Ishikawa (cell line): ENCODE results near the gene SLC15A3.

Source experiments
- CEBPB ChIP-seq: IDR thresholded peaks from 2 replicates; pipeline ENCODE4 v1.6.1; 2012
- CREB1 ChIP-seq: IDR thresholded peaks from 2 replicates; pipeline ENCODE4 v1.6.1; 2012; ENCODE audit warnings: low read depth
- EGR1 ChIP-seq: IDR thresholded peaks from 2 replicates; pipeline ENCODE4 v1.6.1; 2012
- EP300 ChIP-seq: IDR thresholded peaks from 2 replicates; pipeline ENCODE4 v1.6.1; 2012; ENCODE audit warnings: borderline replicate concordance
- FOXM1 ChIP-seq: IDR thresholded peaks from 2 replicates; pipeline ENCODE4 v1.6.1; 2012; ENCODE audit warnings: low read depth, borderline replicate concordance
- NFIC ChIP-seq: IDR thresholded peaks from 2 replicates; pipeline ENCODE4 v1.6.1; 2012
- RAD21 ChIP-seq: IDR thresholded peaks from 2 replicates; pipeline ENCODE4 v1.6.1; 2012; ENCODE audit warnings: low read depth
- REST ChIP-seq: IDR thresholded peaks from 2 replicates; pipeline ENCODE4 v1.6.1; 2012; ENCODE audit warnings: low read depth, mild to moderate bottlenecking
- TAF1 ChIP-seq: IDR thresholded peaks from 2 replicates; pipeline ENCODE4 v1.6.1; 2012; ENCODE audit warnings: low read depth, mild to moderate bottlenecking
- TCF12 ChIP-seq: IDR thresholded peaks from 2 replicates; pipeline ENCODE4 v1.6.1; 2012; ENCODE audit warnings: low read depth
- TEAD4 ChIP-seq: IDR thresholded peaks from 2 replicates; pipeline ENCODE4 v1.6.1; 2012
- YY1 ChIP-seq: IDR thresholded peaks from 2 replicates; pipeline ENCODE4 v1.6.1; 2012; ENCODE audit warnings: low read depth
- ZBTB7A ChIP-seq: IDR thresholded peaks from 2 replicates; pipeline ENCODE4 v1.6.1; 2012; ENCODE audit warnings: low read depth
- TF ChIP-seq, protein P1 (sequence below): IDR thresholded peaks from 2 replicates; pipeline ENCODE4 v1.6.1; 2012

DNA sequence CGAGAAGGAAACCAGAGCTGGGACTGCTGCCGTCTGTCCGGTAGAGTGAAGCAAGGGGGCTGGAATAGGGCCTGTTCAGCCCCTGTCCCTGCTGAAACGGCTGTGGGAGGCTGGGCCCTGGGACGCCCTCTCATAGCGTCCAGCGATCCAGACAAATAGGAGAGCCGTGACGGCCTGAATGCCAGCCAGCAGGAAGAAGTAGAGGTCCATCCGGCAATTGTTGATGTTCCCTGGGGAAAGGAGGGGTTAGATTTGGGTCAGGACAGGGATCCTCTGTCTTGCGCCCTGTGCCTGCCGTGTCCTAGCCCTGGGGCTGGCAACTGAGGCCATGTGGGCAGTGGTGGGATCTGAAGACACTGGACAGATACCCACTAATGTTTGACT lies 14.8 kb downstream of the SLC15A3 start:
- TF ChIP-seq NFIC (no peak), EGR1 (no peak), CEBPB (no peak), TAF1 (no peak), TEAD4 (no peak), FOXM1 (no peak), YY1 (no peak), EP300 (no peak), CREB1 (no peak), REST (no peak), RAD21 (no peak), ZBTB7A (no peak), TCF12 (no peak)
- TF ChIP-seq, protein P1, sequence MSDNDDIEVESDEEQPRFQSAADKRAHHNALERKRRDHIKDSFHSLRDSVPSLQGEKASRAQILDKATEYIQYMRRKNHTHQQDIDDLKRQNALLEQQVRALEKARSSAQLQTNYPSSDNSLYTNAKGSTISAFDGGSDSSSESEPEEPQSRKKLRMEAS, result no peak
